C4-2B (cell line): ENCODE measurements around the gene RAB24.

Experiments
- CTCF ChIP-seq: fragments of 450-650 bp; conservative IDR thresholded peaks from 2 replicates; pipeline ENCODE4 v1.5.1; 2017; ENCODE audit warnings: mild to moderate bottlenecking
- ZFX ChIP-seq: fragments of 450-650 bp; IDR thresholded peaks from 2 replicates; pipeline ENCODE4 v1.6.1; 2017

GRCh38 chr5:177351392-177352329, 48.1 kb upstream of the RAB24 start, which contains the start of gene LMAN2:
- TF ChIP-seq CTCF (no peak), ZFX (peak; percentile 54; the same call in 1 of the 2 replicates)
